RWPE2 (cell line): ENCODE measurements around the gene SRPRB.

Experiments used
- ATAC-seq: fragments of 200-7000 bp; cut with Tn5 transposase; 3 replicates; pipeline ENCODE4 v1.9.1; 2021; ENCODE audit warnings: low read depth
- DNase-seq: peaks from one replicate; pipeline ENCODE4 v3.0.0-alpha.2; 2020; ENCODE audit warnings: low spot score
- H3K27ac ChIP-seq: fragments of 450-650 bp; 2 replicates; pipeline ENCODE4 v1.5.1; 2017; ENCODE audit warnings: mild to moderate bottlenecking; ENCODE audit not compliant: poor library complexity, severe bottlenecking
- H3K27me3 ChIP-seq: fragments of 250-450 bp; sonication (Bioruptor Pico); 2 replicates; pipeline ENCODE4 v1.5.1; 2021; ENCODE audit warnings: mild to moderate bottlenecking, moderate library complexity; ENCODE audit not compliant: insufficient read depth, poor library complexity, severe bottlenecking
- H3K36me3 ChIP-seq: fragments of 250-450 bp; sonication (Bioruptor Pico); 2 replicates; pipeline ENCODE4 v1.5.1; 2020; ENCODE audit warnings: low read depth, mild to moderate bottlenecking, moderate library complexity
- H3K4me1 ChIP-seq: fragments of 250-450 bp; sonication (Bioruptor Pico); 2 replicates; pipeline ENCODE4 v1.5.1; 2021; ENCODE audit warnings: mild to moderate bottlenecking, moderate library complexity; ENCODE audit not compliant: insufficient read depth, poor library complexity, severe bottlenecking
- H3K4me3 ChIP-seq: fragments of 250-450 bp; sonication (Bioruptor Pico); 2 replicates; pipeline ENCODE4 v1.5.1; 2021; ENCODE audit warnings: mild to moderate bottlenecking, moderate library complexity; ENCODE audit not compliant: severe bottlenecking
- H3K9me3 ChIP-seq: fragments of 250-450 bp; sonication (Bioruptor Pico); 2 replicates; pipeline ENCODE4 v1.5.1; 2021; ENCODE audit warnings: mild to moderate bottlenecking, moderate library complexity; ENCODE audit not compliant: severe bottlenecking
- TF ChIP-seq, protein P1 (sequence below): fragments of 450-650 bp; IDR thresholded peaks from one replicate; pipeline ENCODE4 v1.5.1; 2017; ENCODE audit warnings: mild to moderate bottlenecking, moderate library complexity; ENCODE audit not compliant: poor library complexity, severe bottlenecking

The SRPRB gene

DNA sequence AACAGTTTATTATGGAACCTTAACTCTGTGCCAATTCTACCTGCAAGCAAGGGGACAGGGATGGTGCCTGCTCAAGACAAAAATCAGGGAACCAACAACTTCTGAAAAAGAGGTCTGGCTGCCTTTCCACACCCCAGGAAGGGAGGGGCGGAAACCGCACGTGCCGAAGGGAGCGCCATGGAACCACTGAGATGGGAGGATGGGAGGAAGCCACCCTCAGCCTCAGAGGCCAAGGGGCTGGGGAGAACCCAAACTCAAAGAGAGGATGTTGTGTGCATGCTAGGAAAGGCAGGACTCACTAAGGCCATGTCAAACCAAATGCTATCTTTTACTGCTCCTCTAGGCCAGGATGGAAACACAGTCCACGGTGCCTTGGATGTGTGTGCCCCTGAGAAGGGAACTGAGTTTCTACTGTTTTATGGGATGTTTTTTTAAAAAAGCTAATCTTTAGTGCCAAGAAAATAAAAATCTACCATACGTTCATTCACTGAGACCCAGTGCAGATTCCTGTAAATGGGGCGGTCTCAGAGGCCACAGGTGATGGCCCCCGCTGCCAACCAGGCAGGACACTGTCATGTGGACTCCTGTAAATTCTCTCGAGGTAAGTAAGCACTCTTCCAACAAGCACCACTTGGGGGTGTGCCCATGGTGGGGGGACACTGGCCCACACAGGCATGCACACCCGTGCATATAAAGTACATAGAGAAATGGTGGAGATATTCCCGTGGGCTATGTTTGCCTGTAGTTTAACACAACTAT is 20.5 kb downstream of the SRPRB start:
- DNase-seq: no peak

DNA sequence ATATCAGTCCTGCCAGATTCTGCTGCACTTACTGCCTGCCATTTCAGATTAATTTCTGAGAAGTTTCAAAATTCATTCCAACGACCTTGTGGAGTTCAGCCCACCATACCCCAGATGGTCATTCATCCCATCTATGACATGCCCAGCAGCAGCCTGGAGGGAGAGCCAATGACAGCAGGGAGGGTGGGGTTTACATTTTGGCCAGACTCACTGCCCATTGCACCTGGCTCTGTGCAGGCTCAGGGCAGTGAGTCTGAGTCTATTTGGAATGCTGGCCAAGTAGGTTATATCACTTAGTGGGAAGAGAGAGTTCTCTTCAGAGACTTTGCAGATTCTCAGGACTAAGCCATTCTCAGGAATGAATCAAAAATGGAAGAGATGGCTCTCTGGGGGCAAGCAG is 21.5 kb downstream of the SRPRB start:
- DNase-seq: no peak
- Histone ChIP-seq H3K4me1 (no peaks in the 10 kb centered on the region), H3K27ac (no peak overlapping the region), H3K36me3 (peaks cover 15% of the 10 kb centered on the region; the same call in 1 of the 2 replicates), H3K4me3 (no peak overlapping the region), H3K27me3 (no peaks in the 10 kb centered on the region), H3K9me3 (no peaks in the 10 kb centered on the region)
- ATAC-seq: no peak
- TF ChIP-seq, protein P1, sequence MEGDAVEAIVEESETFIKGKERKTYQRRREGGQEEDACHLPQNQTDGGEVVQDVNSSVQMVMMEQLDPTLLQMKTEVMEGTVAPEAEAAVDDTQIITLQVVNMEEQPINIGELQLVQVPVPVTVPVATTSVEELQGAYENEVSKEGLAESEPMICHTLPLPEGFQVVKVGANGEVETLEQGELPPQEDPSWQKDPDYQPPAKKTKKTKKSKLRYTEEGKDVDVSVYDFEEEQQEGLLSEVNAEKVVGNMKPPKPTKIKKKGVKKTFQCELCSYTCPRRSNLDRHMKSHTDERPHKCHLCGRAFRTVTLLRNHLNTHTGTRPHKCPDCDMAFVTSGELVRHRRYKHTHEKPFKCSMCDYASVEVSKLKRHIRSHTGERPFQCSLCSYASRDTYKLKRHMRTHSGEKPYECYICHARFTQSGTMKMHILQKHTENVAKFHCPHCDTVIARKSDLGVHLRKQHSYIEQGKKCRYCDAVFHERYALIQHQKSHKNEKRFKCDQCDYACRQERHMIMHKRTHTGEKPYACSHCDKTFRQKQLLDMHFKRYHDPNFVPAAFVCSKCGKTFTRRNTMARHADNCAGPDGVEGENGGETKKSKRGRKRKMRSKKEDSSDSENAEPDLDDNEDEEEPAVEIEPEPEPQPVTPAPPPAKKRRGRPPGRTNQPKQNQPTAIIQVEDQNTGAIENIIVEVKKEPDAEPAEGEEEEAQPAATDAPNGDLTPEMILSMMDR: no peak

More for the DNA sequence above, 20.5 kb downstream of the SRPRB start:
- Histone ChIP-seq H3K4me1 (no peaks in the 10 kb centered on the region), H3K36me3 (peaks cover 20% of the 10 kb centered on the region), H3K27me3 (no peaks in the 10 kb centered on the region), H3K9me3 (no peaks in the 10 kb centered on the region), H3K4me3 (no peak overlapping the region), H3K27ac (no peak overlapping the region)
- ATAC-seq: no peak
- TF ChIP-seq, protein P1: no peak

DNA sequence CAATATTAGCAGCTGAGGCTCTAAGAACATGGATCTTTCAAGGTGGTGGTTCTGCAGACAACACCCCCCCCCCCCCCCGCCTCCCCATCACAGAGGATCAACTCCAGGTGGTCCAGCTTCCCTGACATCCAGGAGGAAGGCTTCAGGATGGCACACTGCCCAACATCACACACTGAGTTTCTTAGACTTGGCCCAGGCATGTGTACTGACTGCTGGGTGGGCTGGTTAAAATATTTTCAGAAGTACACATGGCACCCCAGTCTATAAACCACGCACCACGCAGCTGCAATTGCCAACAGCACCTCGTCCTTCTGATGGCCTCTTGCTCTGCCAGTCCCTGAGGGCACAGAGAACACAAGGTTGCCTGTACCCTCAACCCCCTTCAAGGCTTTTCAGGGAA is 22.1 kb downstream of the SRPRB start:
- Histone ChIP-seq H3K36me3 (peaks cover 9% of the 10 kb centered on the region; the same call in 1 of the 2 replicates), H3K4me1 (no peaks in the 10 kb centered on the region), H3K27ac (no peak overlapping the region), H3K9me3 (no peaks in the 10 kb centered on the region), H3K4me3 (no peak overlapping the region), H3K27me3 (no peaks in the 10 kb centered on the region)
- ATAC-seq (no peak), DNase-seq (no peak)
- TF ChIP-seq, protein P1: no peak

DNA sequence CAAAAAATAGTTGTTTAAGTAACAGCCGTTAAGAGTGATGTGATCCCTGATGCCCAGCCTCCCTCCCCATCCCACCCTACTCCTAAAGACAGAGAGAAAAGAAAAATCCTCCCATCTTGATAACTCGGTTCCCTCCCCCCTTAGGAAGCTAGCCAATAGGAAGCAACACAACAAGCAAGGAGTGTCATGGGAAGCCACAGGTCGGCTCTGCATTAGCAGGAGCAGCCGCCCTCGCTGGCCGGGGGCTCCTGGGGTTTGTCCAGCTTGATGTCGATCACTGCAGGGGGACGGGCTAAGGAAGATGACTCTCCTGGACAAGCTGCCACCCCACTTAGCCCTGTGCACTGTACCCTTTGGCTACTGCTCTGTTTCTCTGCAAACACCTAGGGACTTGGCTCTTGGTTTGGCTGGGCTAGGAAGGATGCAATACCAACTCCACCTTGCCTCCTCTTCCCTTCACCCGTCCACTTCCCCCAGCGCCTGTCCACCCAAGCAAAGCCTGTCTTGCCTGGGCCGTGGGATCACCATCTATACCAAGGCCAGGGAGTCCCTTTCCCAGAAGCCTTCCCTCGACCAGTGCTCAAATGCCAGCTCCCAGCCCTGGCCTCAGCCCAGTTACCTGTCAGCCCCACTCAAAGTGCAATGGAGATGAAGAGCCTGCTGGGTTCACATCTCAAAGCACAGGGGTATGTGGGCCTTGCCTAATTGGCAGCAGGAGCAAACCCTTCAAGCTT is 23.1 kb downstream of the SRPRB start:
- no peaks in the 10 kb centered on the region for H3K9me3 ChIP-seq
- no peaks in the 10 kb centered on the region for H3K27me3 ChIP-seq
- H3K27ac ChIP-seq: no peak overlapping the region
- H3K4me3 ChIP-seq: no peak overlapping the region
- ATAC-seq: no peak
- 0 out of 2 replicates have a peak, but pooled peaks cover 6% of the 10 kb centered on the region for H3K36me3 ChIP-seq
- H3K4me1 ChIP-seq: no peaks in the 10 kb centered on the region
- no peak for DNase-seq
- TF ChIP-seq, protein P1: no peak

DNA sequence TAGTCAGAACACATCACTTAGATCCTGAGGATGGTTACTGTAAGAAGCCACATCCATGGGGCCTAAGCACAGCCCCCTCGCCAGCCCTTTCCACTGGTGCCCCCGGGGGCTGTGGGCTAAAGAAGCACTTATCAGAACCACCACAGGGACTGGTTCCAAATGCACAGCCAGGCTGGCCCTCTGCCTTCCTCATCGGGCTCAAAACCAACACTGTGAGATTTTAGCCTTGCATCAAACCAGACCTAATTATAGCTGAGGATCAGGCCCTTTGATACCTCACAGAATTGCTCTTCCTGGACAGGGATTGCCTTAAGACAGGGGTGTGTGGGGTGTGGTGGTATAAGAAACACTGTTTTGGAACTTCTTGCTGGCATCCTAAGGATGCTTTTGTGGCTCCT is 23.7 kb downstream of the SRPRB start:
- DNase-seq (no peak), ATAC-seq (no peak)
- H3K9me3 ChIP-seq: no peaks in the 10 kb centered on the region
- H3K27me3 ChIP-seq: no peaks in the 10 kb centered on the region
- no peaks in the 10 kb centered on the region for H3K4me1 ChIP-seq
- H3K36me3 ChIP-seq: 0 out of 2 replicates have a peak, but pooled peaks cover under 1% of the 10 kb centered on the region
- TF ChIP-seq, protein P1: no peak
- H3K4me3 ChIP-seq: no peak overlapping the region
- no peak overlapping the region for H3K27ac ChIP-seq
